ENCODE measurements around the gene FCRLA. TPM values are rescaled to one million over a fixed set of nuclear protein-coding genes. Genes with fewer than 3 reads are reported as not detected.
"Not testable (repeated sequence)": the region's sequence is repeated elsewhere in the genome, so short reads cannot be mapped to it uniquely, and the experiment has no call there.

Gene FCRLA, protein sequence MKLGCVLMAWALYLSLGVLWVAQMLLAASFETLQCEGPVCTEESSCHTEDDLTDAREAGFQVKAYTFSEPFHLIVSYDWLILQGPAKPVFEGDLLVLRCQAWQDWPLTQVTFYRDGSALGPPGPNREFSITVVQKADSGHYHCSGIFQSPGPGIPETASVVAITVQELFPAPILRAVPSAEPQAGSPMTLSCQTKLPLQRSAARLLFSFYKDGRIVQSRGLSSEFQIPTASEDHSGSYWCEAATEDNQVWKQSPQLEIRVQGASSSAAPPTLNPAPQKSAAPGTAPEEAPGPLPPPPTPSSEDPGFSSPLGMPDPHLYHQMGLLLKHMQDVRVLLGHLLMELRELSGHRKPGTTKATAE
- 0.88 TPM for polyA plus RNA-seq (2013)

GRCh38 chr1:161706482-161707347, at the start of gene FCRLA:
TSS of gene FCRLA (plus strand) at chr1:161707229. CDS start at chr1:161707265, 36 bp downstream.
- CTCF ChIA-PET = interaction anchor here (1.1 to 2.2 kb wide), 4 partner anchors 10 to 26 kb away, joined by 3 to 8 read pairs (median 3); no protein-coding TSS in a partner anchor
- peak; percentile 12 to 76 (median 63) for DNase-seq

DNA sequence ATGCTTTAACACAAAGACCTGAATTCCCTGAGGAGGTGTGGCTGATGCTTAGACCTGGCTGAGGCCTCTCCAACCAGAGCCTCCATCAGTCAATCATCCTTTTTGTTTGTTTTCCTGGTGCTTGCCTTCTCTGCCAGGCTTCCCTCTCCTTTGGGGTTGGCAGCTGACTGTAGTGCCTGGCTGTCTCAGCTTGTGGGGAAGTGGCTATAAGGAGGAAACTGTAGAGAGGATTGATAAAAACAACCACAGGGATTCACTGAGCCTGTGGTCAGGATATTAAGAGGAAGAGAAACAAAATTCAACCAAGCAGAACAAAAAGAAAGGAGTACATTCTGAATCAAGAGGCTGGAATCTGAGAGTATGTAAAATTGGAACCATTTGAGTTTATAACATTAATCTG, 48.5 kb upstream of the FCRLA start:
- H3K36me3 ChIP-seq (ENCODE audit: control insufficient read depth in 4 of 4, insufficient read depth in 4 of 4, low read length in 3 of 4); CTCF ChIA-PET; DNase-seq; POLR2A ChIA-PET; H3K27ac ChIP-seq (ENCODE audit: insufficient read depth in 1 of 2, low read depth in 1 of 2, low read length in 2 of 2, poor library complexity in 1 of 2, severe bottlenecking in 2 of 2); H3K4me3 ChIP-seq (ENCODE audit: control insufficient read depth in 1 of 7, extremely low read depth in 1 of 7, insufficient read depth in 4 of 7, low read depth in 2 of 7, low read length in 6 of 7); H3K27me3 ChIP-seq (replicated peaks in 2 of 5; ENCODE audit: control insufficient read depth in 4 of 5, insufficient read depth in 5 of 5, low read length in 4 of 5); H3K4me1 ChIP-seq (ENCODE audit: control extremely low read depth in 1 of 4, control insufficient read depth in 4 of 4, insufficient read depth in 4 of 4, low read length in 3 of 4); H3K9me3 ChIP-seq (ENCODE audit: control extremely low read depth in 1 of 5, control insufficient read depth in 4 of 5, insufficient read depth in 2 of 5, low read depth in 1 of 5, low read length in 4 of 5): not testable (repeated sequence)

More at GRCh38 chr1:161706482-161707347, at the start of gene FCRLA:
- POLR2A ChIA-PET = no interaction called here
- Histone ChIP-seq H3K27ac (ENCODE audit: insufficient read depth in 1 of 2, low read depth in 1 of 2, low read length in 2 of 2, poor library complexity in 1 of 2, severe bottlenecking in 2 of 2) (no peak within 1 kb of the TSS), H3K9me3 (ENCODE audit: control extremely low read depth in 1 of 5, control insufficient read depth in 4 of 5, insufficient read depth in 2 of 5, low read depth in 1 of 5, low read length in 4 of 5) (no peaks in the 10 kb centered on the region), H3K4me1 (ENCODE audit: control extremely low read depth in 1 of 4, control insufficient read depth in 4 of 4, insufficient read depth in 4 of 4, low read length in 3 of 4) (peaks cover 0 to 3% (median 0%) of the 10 kb centered on the region in 4 experiments), H3K36me3 (ENCODE audit: control insufficient read depth in 4 of 4, insufficient read depth in 4 of 4, low read length in 3 of 4) (no peaks in the 10 kb centered on the region), H3K27me3 (replicated peaks in 2 of 5; ENCODE audit: control insufficient read depth in 4 of 5, insufficient read depth in 5 of 5, low read length in 4 of 5) (no peaks in the 10 kb centered on the region), H3K4me3 (ENCODE audit: control insufficient read depth in 1 of 7, extremely low read depth in 1 of 7, insufficient read depth in 4 of 7, low read depth in 2 of 7, low read length in 6 of 7) (no peak within 1 kb of the TSS)
- 60% methylated on average over 3 of the region's 4 CpGs for WGBS (ENCODE audit: insufficient coverage)

DNA sequence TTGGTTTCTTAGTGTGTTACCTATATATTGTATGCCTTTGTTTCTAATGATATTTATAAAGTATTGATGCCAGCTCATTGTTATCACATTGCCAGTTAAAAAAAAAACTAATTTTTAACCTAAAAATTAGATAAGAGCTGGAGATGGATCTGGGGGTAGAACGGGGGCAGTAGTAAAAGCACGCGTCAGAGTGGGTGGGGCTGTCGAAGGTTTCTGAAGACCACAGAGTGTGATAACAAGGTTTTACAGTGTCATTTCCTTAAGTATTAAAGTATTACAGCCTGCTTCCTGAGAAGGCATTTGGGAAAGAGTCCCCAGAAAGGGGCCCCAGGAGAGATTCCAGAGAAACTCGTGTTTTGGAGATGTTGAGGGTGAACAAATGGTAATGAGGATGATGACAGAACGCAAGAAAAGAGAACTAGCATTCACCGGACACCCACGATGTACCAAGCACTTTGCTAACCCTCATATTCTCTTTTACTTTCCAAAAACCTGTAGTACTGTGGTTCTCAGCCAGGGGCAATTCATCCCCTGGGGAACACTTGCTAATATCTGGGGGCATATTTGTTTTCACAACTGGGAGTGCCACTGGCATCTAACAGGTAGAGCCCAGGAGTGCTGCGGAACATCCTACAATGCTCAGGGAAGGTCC, 45.2 kb upstream of the FCRLA start:
- H3K4me1 ChIP-seq (ENCODE audit: control extremely low read depth in 1 of 4, control insufficient read depth in 4 of 4, insufficient read depth in 4 of 4, low read length in 3 of 4); H3K27me3 ChIP-seq (replicated peaks in 2 of 5; ENCODE audit: control insufficient read depth in 4 of 5, insufficient read depth in 5 of 5, low read length in 4 of 5); DNase-seq; CTCF ChIA-PET; POLR2A ChIA-PET; H3K27ac ChIP-seq (ENCODE audit: insufficient read depth in 1 of 2, low read depth in 1 of 2, low read length in 2 of 2, poor library complexity in 1 of 2, severe bottlenecking in 2 of 2); H3K36me3 ChIP-seq (ENCODE audit: control insufficient read depth in 4 of 4, insufficient read depth in 4 of 4, low read length in 3 of 4); H3K9me3 ChIP-seq (ENCODE audit: control extremely low read depth in 1 of 5, control insufficient read depth in 4 of 5, insufficient read depth in 2 of 5, low read depth in 1 of 5, low read length in 4 of 5); H3K4me3 ChIP-seq (ENCODE audit: control insufficient read depth in 1 of 7, extremely low read depth in 1 of 7, insufficient read depth in 4 of 7, low read depth in 2 of 7, low read length in 6 of 7): not testable (repeated sequence)
- WGBS (ENCODE audit: insufficient coverage) = no CpG with 5 or more reads among the region's 9 CpGs

DNA sequence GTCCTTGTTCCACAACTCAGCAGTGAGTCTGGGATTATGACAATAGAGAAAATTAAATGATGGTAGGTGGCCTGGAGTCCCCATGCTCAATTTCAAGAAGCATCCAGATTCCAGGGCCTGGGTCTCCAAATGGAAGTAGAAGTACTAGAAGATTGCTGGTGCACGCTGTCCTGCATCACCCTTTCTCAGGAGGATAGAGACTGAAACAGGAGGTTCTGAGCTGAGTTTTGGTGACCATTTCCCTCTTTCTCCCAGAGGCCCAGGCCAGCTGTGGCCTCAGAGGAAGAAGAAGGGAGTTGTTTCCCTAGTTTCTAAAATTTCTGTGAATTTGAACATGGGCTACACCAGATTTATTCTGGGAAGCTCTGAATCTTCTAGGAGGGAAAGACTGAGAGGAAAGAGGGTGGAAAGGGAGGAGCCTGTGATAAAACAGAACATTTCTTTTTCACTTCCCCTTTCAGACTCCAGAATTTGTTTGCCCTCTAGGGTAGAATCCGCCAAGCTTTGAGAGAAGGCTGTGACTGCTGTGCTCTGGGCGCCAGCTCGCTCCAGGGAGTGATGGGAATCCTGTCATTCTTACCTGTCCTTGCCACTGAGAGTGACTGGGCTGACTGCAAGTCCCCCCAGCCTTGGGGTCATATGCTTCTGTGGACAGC, 44.2 kb upstream of the FCRLA start, which contains the start of gene FCGR2B:
Gene FCGR2B, plus strand, starts transcription at position 460 of the 656 bp plus-strand sequence. Its CDS starts 99 bp downstream, at position 559.
- H3K9me3 ChIP-seq (ENCODE audit: control extremely low read depth in 1 of 5, control insufficient read depth in 4 of 5, insufficient read depth in 2 of 5, low read depth in 1 of 5, low read length in 4 of 5); H3K4me1 ChIP-seq (ENCODE audit: control extremely low read depth in 1 of 4, control insufficient read depth in 4 of 4, insufficient read depth in 4 of 4, low read length in 3 of 4); H3K27me3 ChIP-seq (replicated peaks in 2 of 5; ENCODE audit: control insufficient read depth in 4 of 5, insufficient read depth in 5 of 5, low read length in 4 of 5); POLR2A ChIA-PET; CTCF ChIA-PET; DNase-seq; H3K4me3 ChIP-seq (ENCODE audit: control insufficient read depth in 1 of 7, extremely low read depth in 1 of 7, insufficient read depth in 4 of 7, low read depth in 2 of 7, low read length in 6 of 7); H3K36me3 ChIP-seq (ENCODE audit: control insufficient read depth in 4 of 4, insufficient read depth in 4 of 4, low read length in 3 of 4); H3K27ac ChIP-seq (ENCODE audit: insufficient read depth in 1 of 2, low read depth in 1 of 2, low read length in 2 of 2, poor library complexity in 1 of 2, severe bottlenecking in 2 of 2): not testable (repeated sequence)
- no CpG with 5 or more reads among the region's 4 CpGs for WGBS (ENCODE audit: insufficient coverage)

DNA sequence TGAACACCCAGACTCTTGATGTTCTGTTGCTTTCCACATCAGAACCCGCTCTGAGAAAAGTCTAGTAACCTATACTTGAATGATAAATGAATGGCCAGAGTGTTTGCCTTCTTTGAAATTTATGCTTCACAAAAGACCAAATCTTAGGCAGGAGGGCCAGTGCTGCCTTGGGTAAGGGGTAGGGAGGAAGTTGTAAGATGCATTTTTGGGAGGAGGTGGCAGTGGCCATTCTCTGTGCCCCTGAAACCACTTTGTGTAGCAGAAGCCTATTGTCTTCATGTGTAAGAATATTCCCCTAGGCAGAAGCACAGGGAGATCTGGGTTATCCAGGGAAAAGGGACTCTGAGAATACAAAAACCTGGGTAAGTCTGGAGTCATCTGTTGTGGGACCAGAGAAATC, 43.5 kb upstream of the FCRLA start:
- DNase-seq; H3K4me3 ChIP-seq (ENCODE audit: control insufficient read depth in 1 of 7, extremely low read depth in 1 of 7, insufficient read depth in 4 of 7, low read depth in 2 of 7, low read length in 6 of 7); CTCF ChIA-PET; H3K36me3 ChIP-seq (ENCODE audit: control insufficient read depth in 4 of 4, insufficient read depth in 4 of 4, low read length in 3 of 4); H3K9me3 ChIP-seq (ENCODE audit: control extremely low read depth in 1 of 5, control insufficient read depth in 4 of 5, insufficient read depth in 2 of 5, low read depth in 1 of 5, low read length in 4 of 5); POLR2A ChIA-PET; H3K27me3 ChIP-seq (replicated peaks in 2 of 5; ENCODE audit: control insufficient read depth in 4 of 5, insufficient read depth in 5 of 5, low read length in 4 of 5); H3K4me1 ChIP-seq (ENCODE audit: control extremely low read depth in 1 of 4, control insufficient read depth in 4 of 4, insufficient read depth in 4 of 4, low read length in 3 of 4); H3K27ac ChIP-seq (ENCODE audit: insufficient read depth in 1 of 2, low read depth in 1 of 2, low read length in 2 of 2, poor library complexity in 1 of 2, severe bottlenecking in 2 of 2): not testable (repeated sequence)
- WGBS (ENCODE audit: insufficient coverage) = no CpG with 5 or more reads among the region's 1 CpG

DNA sequence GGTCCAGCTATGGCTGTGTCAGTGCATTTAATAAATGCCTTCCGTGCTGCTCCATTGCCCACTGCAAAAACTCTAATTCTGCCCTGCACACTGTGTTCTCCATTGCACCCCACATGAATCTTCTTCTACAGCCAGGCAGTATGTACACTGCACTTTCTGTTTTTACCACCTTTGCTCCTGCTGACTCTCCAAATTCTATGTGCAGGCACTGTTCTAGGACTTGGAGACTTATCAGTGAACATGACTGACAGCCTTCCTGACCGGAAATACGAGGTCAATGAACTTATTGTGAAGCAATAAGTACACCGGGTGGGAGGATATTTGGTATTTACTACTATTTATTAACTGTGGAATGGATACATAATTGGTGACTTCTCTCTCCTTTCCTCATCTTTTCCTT, 42.3 kb upstream of the FCRLA start:
- H3K27me3 ChIP-seq (replicated peaks in 2 of 5; ENCODE audit: control insufficient read depth in 4 of 5, insufficient read depth in 5 of 5, low read length in 4 of 5); POLR2A ChIA-PET; H3K9me3 ChIP-seq (ENCODE audit: control extremely low read depth in 1 of 5, control insufficient read depth in 4 of 5, insufficient read depth in 2 of 5, low read depth in 1 of 5, low read length in 4 of 5); DNase-seq; H3K4me3 ChIP-seq (ENCODE audit: control insufficient read depth in 1 of 7, extremely low read depth in 1 of 7, insufficient read depth in 4 of 7, low read depth in 2 of 7, low read length in 6 of 7); H3K27ac ChIP-seq (ENCODE audit: insufficient read depth in 1 of 2, low read depth in 1 of 2, low read length in 2 of 2, poor library complexity in 1 of 2, severe bottlenecking in 2 of 2); H3K36me3 ChIP-seq (ENCODE audit: control insufficient read depth in 4 of 4, insufficient read depth in 4 of 4, low read length in 3 of 4); H3K4me1 ChIP-seq (ENCODE audit: control extremely low read depth in 1 of 4, control insufficient read depth in 4 of 4, insufficient read depth in 4 of 4, low read length in 3 of 4); CTCF ChIA-PET: not testable (repeated sequence)
- WGBS (ENCODE audit: insufficient coverage) = no CpG with 5 or more reads among the region's 4 CpGs

All from common myeloid progenitor, CD34-positive (primary cell).